GM18499 (cell line): ENCODE data around the gene TMEM54.

ENCODE experiments used
- ATAC-seq: cut with Tn5 transposase; IDR thresholded peaks from one replicate; pipeline ENCODE4 v1.9.1; 2021; ENCODE audit warnings: moderate number of reproducible peaks; ENCODE audit not compliant: insufficient read depth, unreplicated experiment

TMEM54 gene

GRCh38 chr1:32900956-32901822, at the start of gene TMEM54:
Gene TMEM54 (minus strand): TSS chr1:32901389. CDS start chr1:32901238, 151 bp downstream.
- ATAC-seq = no peak

- no peak for ATAC-seq
These were observed 48.3 kb upstream of the TMEM54 start for GRCh38 chr1:32949519-32949918.

GRCh38 chr1:32948905-32949304, 47.7 kb upstream of the TMEM54 start:
- no peak for ATAC-seq

- ATAC-seq = no peak
These were observed 47.2 kb upstream of the TMEM54 start for GRCh38 chr1:32948390-32948722.

GRCh38 chr1:32947669-32948389, 46.6 kb upstream of the TMEM54 start:
- no peak for ATAC-seq

GRCh38 chr1:32946413-32946812, 45.2 kb upstream of the TMEM54 start:
- no peak for ATAC-seq

GRCh38 chr1:32944180-32944579, 43.0 kb upstream of the TMEM54 start:
- no peak for ATAC-seq

- ATAC-seq = no peak
These were observed 38.6 kb upstream of the TMEM54 start for GRCh38 chr1:32939655-32940371.

- ATAC-seq = no peak
These were observed 35.9 kb upstream of the TMEM54 start for GRCh38 chr1:32937061-32937460.

GRCh38 chr1:32934535-32934934, 33.3 kb upstream of the TMEM54 start:
- ATAC-seq = no peak

GRCh38 chr1:32933742-32934322, 32.6 kb upstream of the TMEM54 start:
- no peak for ATAC-seq

- ATAC-seq = no peak
These were observed 30.6 kb upstream of the TMEM54 start for GRCh38 chr1:32931760-32932159.

GRCh38 chr1:32929366-32929765, 28.2 kb upstream of the TMEM54 start:
- no peak for ATAC-seq

- no peak for ATAC-seq
These were observed 27.5 kb upstream of the TMEM54 start for GRCh38 chr1:32928715-32929114.

- no peak for ATAC-seq
These were observed 27.1 kb upstream of the TMEM54 start for GRCh38 chr1:32928285-32928684.

- no peak for ATAC-seq
These were observed 26.3 kb upstream of the TMEM54 start for GRCh38 chr1:32927441-32927840.

- no peak for ATAC-seq
These were observed 25.4 kb upstream of the TMEM54 start for GRCh38 chr1:32926562-32926961.

GRCh38 chr1:32925403-32926162, 24.4 kb upstream of the TMEM54 start:
- ATAC-seq = no peak

- ATAC-seq = no peak
These were observed 23.7 kb upstream of the TMEM54 start for GRCh38 chr1:32924881-32925344.

- no peak for ATAC-seq
These were observed 19.6 kb upstream of the TMEM54 start for GRCh38 chr1:32920833-32921232.
